Liver (tissue), 9 donors: Measurements from ENCODE around the gene ATP6V0E2. TPM values are rescaled to one million over a fixed set of nuclear protein-coding genes. Genes with fewer than 3 reads are reported as not detected.

Experiments used
- DNase-seq: peaks from one replicate; pipeline ENCODE4 v3.0.0-alpha.2; 2017; ENCODE audit warnings: low spot score
- H3K27ac ChIP-seq, 2 donors: one replicate each; pipeline ENCODE4 v1.7.0; 2013; ENCODE audit warnings: inconsistent platforms in 2 of 2, low read length in 2 of 2, control low read depth in 1 of 2, low read depth in 1 of 2, mild to moderate bottlenecking in 1 of 2
- H3K27me3 ChIP-seq, 4 donors: one replicate each; pipeline versions ENCODE4 v1.6.1 to v1.7.0; 2013; ENCODE audit warnings: low read length in 3 of 4, inconsistent platforms in 1 of 4, mild to moderate bottlenecking in 1 of 4, moderate library complexity in 1 of 4; ENCODE audit not compliant: control insufficient read depth in 4 of 4, insufficient read depth in 4 of 4
- H3K36me3 ChIP-seq, 4 donors: one replicate each; pipeline versions ENCODE4 v1.6.1 to v1.7.0; 2013; ENCODE audit warnings: low read length in 3 of 4, mild to moderate bottlenecking in 3 of 4, low read depth in 1 of 4, moderate library complexity in 1 of 4; ENCODE audit not compliant: control insufficient read depth in 4 of 4, insufficient read depth in 3 of 4
- H3K4me1 ChIP-seq, 4 donors: one replicate each; pipeline versions ENCODE4 v1.6.1 to v1.7.0; 2013; ENCODE audit warnings: low read length in 3 of 4, mild to moderate bottlenecking in 3 of 4, moderate library complexity in 1 of 4; ENCODE audit not compliant: control insufficient read depth in 4 of 4, insufficient read depth in 4 of 4
- H3K4me3 ChIP-seq, 3 donors: one replicate each; pipeline versions ENCODE4 v1.6.1 to v1.7.0; 2013; ENCODE audit warnings: low read length in 3 of 3, control low read depth in 1 of 3, low read depth in 1 of 3, mild to moderate bottlenecking in 1 of 3
- H3K9ac ChIP-seq, 2 donors: one replicate each; pipeline ENCODE4 v1.7.0; 2013; ENCODE audit warnings: low read length in 2 of 2, mild to moderate bottlenecking in 2 of 2, moderate library complexity in 2 of 2, control low read depth in 1 of 2, low read depth in 1 of 2
- H3K9me3 ChIP-seq, 4 donors: one replicate each; pipeline versions ENCODE4 v1.6.1 to v1.7.0; 2013; ENCODE audit warnings: low read length in 3 of 4; ENCODE audit not compliant: control insufficient read depth in 4 of 4
- ATF3 ChIP-seq: IDR thresholded peaks from 2 replicates; pipeline ENCODE4 v1.6.1; 2016; ENCODE audit warnings: antibody characterized with exemption
- EGR1 ChIP-seq, 2 donors: IDR thresholded peaks; 2 replicates each; pipeline ENCODE4 v1.6.1; 2016 to 2018; ENCODE audit warnings: antibody characterized with exemption in 2 of 2, low read depth in 2 of 2
- FOXA1 ChIP-seq: IDR thresholded peaks from 2 replicates; pipeline ENCODE4 v1.6.1; 2016; ENCODE audit warnings: antibody characterized with exemption
- FOXA2 ChIP-seq: IDR thresholded peaks from 2 replicates; pipeline ENCODE4 v1.6.1; 2016; ENCODE audit warnings: antibody characterized with exemption
- GABPA ChIP-seq, 2 donors: IDR thresholded peaks in 1 of 2; conservative IDR thresholded peaks in 1 of 2; 2 replicates each; pipeline ENCODE4 v1.6.1; 2016; ENCODE audit warnings: antibody characterized with exemption in 2 of 2, mild to moderate bottlenecking in 1 of 2, moderate library complexity in 1 of 2
- HNF4A ChIP-seq, 2 donors: conservative IDR thresholded peaks; 2 replicates each; pipeline ENCODE4 v1.6.1; 2016; ENCODE audit warnings: antibody characterized with exemption in 2 of 2, mild to moderate bottlenecking in 2 of 2
- HNF4G ChIP-seq: IDR thresholded peaks from 2 replicates; pipeline ENCODE4 v1.6.1; 2016; ENCODE audit warnings: antibody characterized with exemption
- JUND ChIP-seq, 2 donors: IDR thresholded peaks; 2 replicates each; pipeline ENCODE4 v1.6.1; 2016; ENCODE audit warnings: antibody characterized with exemption in 2 of 2
- MAX ChIP-seq: IDR thresholded peaks from 2 replicates; pipeline ENCODE4 v1.6.1; 2016; ENCODE audit warnings: antibody characterized with exemption
- NR2F2 ChIP-seq: IDR thresholded peaks from 2 replicates; pipeline ENCODE4 v1.6.1; 2016; ENCODE audit warnings: antibody characterized with exemption
- RAD21 ChIP-seq, 2 donors: IDR thresholded peaks; 2 replicates each; pipeline ENCODE4 v1.6.1; 2016; ENCODE audit warnings: antibody characterized with exemption in 2 of 2, mild to moderate bottlenecking in 2 of 2
- REST ChIP-seq: IDR thresholded peaks from 2 replicates; pipeline ENCODE4 v1.6.1; 2016; ENCODE audit warnings: antibody characterized with exemption, mild to moderate bottlenecking
- RXRA ChIP-seq, 2 donors: IDR thresholded peaks; 2 replicates each; pipeline ENCODE4 v1.6.1; 2017 to 2018; ENCODE audit warnings: antibody characterized with exemption in 2 of 2, mild to moderate bottlenecking in 1 of 2
- SP1 ChIP-seq: IDR thresholded peaks from 2 replicates; pipeline ENCODE4 v1.6.1; 2018; ENCODE audit warnings: antibody characterized with exemption, mild to moderate bottlenecking
- TAF1 ChIP-seq: conservative IDR thresholded peaks from 2 replicates; pipeline ENCODE4 v1.6.1; 2016; ENCODE audit warnings: antibody characterized with exemption, mild to moderate bottlenecking
- YY1 ChIP-seq: IDR thresholded peaks from 2 replicates; pipeline ENCODE4 v1.6.1; 2016; ENCODE audit warnings: antibody characterized with exemption, mild to moderate bottlenecking
- ZBTB33 ChIP-seq: IDR thresholded peaks from 2 replicates; pipeline ENCODE4 v1.6.1; 2016; ENCODE audit warnings: antibody characterized with exemption
- WGBS: extraction: QIAGEN DNeasy Blood & Tissue Kit; methylation state at CpG from one replicate; pipeline ENCODE4 v1.1.7; 2013; 5-methylcytosine and 5-hydroxymethylcytosine counted together
- polyA plus RNA-seq, 2 donors: library from polyadenylated mRNA; stranded (reverse) in 1 of 2; unstranded in 1 of 2; fragments of 200-250 nt in 1 of 2; fragments of >200 nt in 1 of 2; fragmentation: Nextera tagmentation in 1 of 2; extraction: Ambion mirVana in 1 of 2; gene quantifications; one replicate each; pipeline versions ENCODE4 v1.2.1 to v1.2.3, GENCODE V29; 2013 to 2015
- total RNA-seq, 2 donors: library from RNA; depleted of rRNA; stranded (reverse); fragments of >200 nt; gene quantifications; one replicate each; pipeline ENCODE4 v1.2.3, GENCODE V29; 2014
- donor health status: healthy.
- donor health status: healthy.
- donor health status: healthy.
- donor health status: healthy.
- donor health status: healthy.

Gene ATP6V0E2
- total and polyA plus RNA-seq, 4 donors, result 9.8 to 77.1 (median 47.5) TPM

GRCh38 chr7:149837564-149838223 is 36.1 kb upstream of the ATP6V0E2 start:
- DNase-seq, result no peak
- peaks cover 0 to 14% (median 5%) of the 10 kb centered on the region in 4 donors for H3K4me1 ChIP-seq
- no peaks in the 10 kb centered on the region for H3K9me3 ChIP-seq
- peak overlapping the region in 1 of 2 donors; percentile 71 for H3K27ac ChIP-seq
- TF ChIP-seq MAX (no peak), YY1 (no peak), HNF4G (no peak), GABPA (IDR thresholded peaks at IDR 0.05 in 1 of 2, conservative IDR thresholded peaks at IDR 0.05 in 1 of 2) (no peak), HNF4A (conservative IDR thresholded peaks at IDR 0.05) (no peak), FOXA2 (no peak), SP1 (no peak), REST (no peak), RAD21 (IDR thresholded peaks at IDR 0.05) (no peak), RXRA (IDR thresholded peaks at IDR 0.05) (no peak), TAF1 (no peak), NR2F2 (no peak), EGR1 (IDR thresholded peaks at IDR 0.05; ENCODE audit: low read depth in 2 of 2) (no peak), ATF3 (no peak), FOXA1 (no peak), JUND (IDR thresholded peaks at IDR 0.05) (no peak), ZBTB33 (no peak)
- no peaks in the 10 kb centered on the region for H3K36me3 ChIP-seq
- no peaks in the 10 kb centered on the region for H3K27me3 ChIP-seq
- H3K9ac ChIP-seq, result no peak overlapping the region
- 35% methylated on average over 17 of the region's 17 CpGs for WGBS
- H3K4me3 ChIP-seq, result no peak overlapping the region

- Histone ChIP-seq H3K4me3 (peak within 1 kb of the TSS; percentile 62 to 77 (median 72)), H3K36me3 (no peaks in the 10 kb centered on the region), H3K27me3 (no peaks in the 10 kb centered on the region), H3K27ac (peak within 1 kb of the TSS; percentile 71 to 77), H3K9ac (peak within 1 kb of the TSS in 1 of 2 donors; percentile 62), H3K9me3 (no peaks in the 10 kb centered on the region), H3K4me1 (peaks cover 0 to 14% (median 5%) of the 10 kb centered on the region in 4 donors)
- under 1% methylated on average over 86 of the region's 86 CpGs for WGBS
- peak; percentile 94 for DNase-seq
- peak; percentile 38 to 63 for TF ChIP-seq HNF4A (conservative IDR thresholded peaks at IDR 0.05)
- TF ChIP-seq NR2F2, result no peak
- no peak for TF ChIP-seq ATF3
- TF ChIP-seq FOXA2, result no peak
- peak in 1 of 2 donors; percentile 44 for TF ChIP-seq RAD21 (IDR thresholded peaks at IDR 0.05)
- no peak for TF ChIP-seq ZBTB33
- TF ChIP-seq REST, result peak; percentile 70
- no peak for TF ChIP-seq MAX
- no peak for TF ChIP-seq EGR1 (IDR thresholded peaks at IDR 0.05; ENCODE audit: low read depth in 2 of 2)
- TF ChIP-seq TAF1, result no peak
- TF ChIP-seq JUND (IDR thresholded peaks at IDR 0.05), result no peak
Observed at GRCh38 chr7:149838224-149838991, 35.4 kb upstream of the ATP6V0E2 start, which contains the start of gene ZNF862. TSS of gene ZNF862 (plus strand) at chr7:149838375. CDS start at chr7:149838612, 237 bp downstream.
